ENCODE data around the gene RAD51B. TPM values are rescaled to one million over a fixed set of nuclear protein-coding genes. Genes with fewer than 3 reads are reported as not detected.

The RAD51B gene
- total and polyA plus RNA-seq, 9 of the 15 experiments (the other 6 are each of a cell fraction or from before 2014, with no cell fraction given) = 8.5 to 17.3 (median 11.3) TPM

- TF ChIP-seq NFIC (IDR thresholded peaks at IDR 0.05) (peak; percentile 52), MYNN (IDR thresholded peaks at IDR 0.05) (peak; percentile 59; the same call in 1 of the 2 replicates), MYNN (CRISPR knock-in tag; IDR thresholded peaks at IDR 0.05) (no peak), RHOXF2B (CRISPR knock-in tag; conservative IDR thresholded peaks at IDR 0.05) (no peak), ZC3H11A (IDR thresholded peaks at IDR 0.05; ENCODE audit: low read depth, low read length) (no peak), ZNF655 (CRISPR knock-in tag; IDR thresholded peaks at IDR 0.05) (no peak), GABPA (tag; conservative IDR thresholded peaks at IDR 0.05; ENCODE audit: low read depth) (no peak), ZNF354B (CRISPR knock-in tag; IDR thresholded peaks at IDR 0.05) (no peak), FOXA3 (CRISPR knock-in tag; conservative IDR thresholded peaks at IDR 0.05 in 1 of 2, IDR thresholded peaks at IDR 0.05 in 1 of 2) (no peak), SMARCC2 (IDR thresholded peaks at IDR 0.05; ENCODE audit: low read depth) (0 out of 2 replicates have a peak, but pooled peaks have one; percentile 39), ZBTB5 (IDR thresholded peaks at IDR 0.05) (no peak), SREBF2 (CRISPR knock-in tag; IDR thresholded peaks at IDR 0.05) (no peak), ZNF280A (IDR thresholded peaks at IDR 0.05; ENCODE audit: low read depth, partially characterized antibody) (no peak), SMARCE1 (IDR thresholded peaks at IDR 0.05) (peak; percentile 69; the same call in 1 of the 2 replicates), HDAC2 (IDR thresholded peaks at IDR 0.05) (peak; percentile 79; the same call in 1 of the 2 replicates), SP2 (IDR thresholded peaks at IDR 0.05; ENCODE audit: extremely low read depth, low read depth, low read length, poor library complexity, severe bottlenecking) (no peak), IFI16 (CRISPR knock-in tag; IDR thresholded peaks at IDR 0.05) (no peak), HEY1 (CRISPR knock-in tag; IDR thresholded peaks at IDR 0.05; ENCODE audit: borderline replicate concordance) (no peak), TRIM25 (IDR thresholded peaks at IDR 0.05; ENCODE audit: borderline replicate concordance) (no peak), ASH1L (IDR thresholded peaks at IDR 0.05; ENCODE audit: borderline replicate concordance, low read depth, partially characterized antibody) (no peak)
Measured at GRCh38 chr14:68619790-68620574, 800.4 kb downstream of the RAD51B start (continued).

Data from K562 (cell line).